T-cell (primary cell): Measurements from ENCODE around the gene MYRIP. TPM values are rescaled to one million over a fixed set of nuclear protein-coding genes. Genes with fewer than 3 reads are reported as not detected.

Experiments
- ATAC-seq, 4 experiments: fragments of 200-7000 bp in 3 of 4; fragments of 150-1000 bp in 1 of 4; cut with Tn5 transposase; replicated peaks in 1 of 4; 1 replicate in 3 of 4; 2 replicates in 1 of 4; pipeline ENCODE4 v1.10.0; 2021; ENCODE audit warnings: moderate library complexity in 3 of 4, mild to moderate bottlenecking in 2 of 4, moderate number of reproducible peaks in 1 of 4
- CTCF ChIA-PET, 2 donors: fragments of 300-600 bp; sonication (Branson Sonifier 250); formaldehyde crosslinking; loops; one replicate each; lab custom pipeline; 2022; ENCODE audit warnings: antibody characterized with exemption in 2 of 2; lab: Charles Lee
- POLR2A ChIA-PET, 2 donors: fragments of 300-600 bp; sonication (Branson Sonifier 250); formaldehyde crosslinking; loops; one replicate each; lab custom pipeline; 2022; ENCODE audit warnings: antibody characterized with exemption in 2 of 2; lab: Charles Lee
- DNase-seq, 35 experiments: peaks; one replicate each; pipeline versions ENCODE4 v3.0.0 to v3.0.0-alpha.2; 2013 to 2023
- H3K27ac ChIP-seq: one replicate; pipeline ENCODE4 v1.5.1; 2013; ENCODE audit warnings: low read length
- H3K27me3 ChIP-seq, 2 experiments: replicated peaks in 1 of 2; 1 replicate in 1 of 2; 2 replicates in 1 of 2; pipeline versions ENCODE4 v1.6.1 to v1.7.0; 2013; ENCODE audit warnings: low read length in 1 of 2, mixed read lengths in 1 of 2; ENCODE audit not compliant: control insufficient read depth in 2 of 2, insufficient read depth in 2 of 2; ENCODE audit errors: extremely low read depth in 1 of 2
- H3K36me3 ChIP-seq, 2 donors: 1 replicate in 1 of 2; 2 replicates in 1 of 2; pipeline versions ENCODE4 v1.6.1 to v1.7.0; 2013; ENCODE audit warnings: low read length in 1 of 2; ENCODE audit not compliant: control insufficient read depth in 2 of 2, insufficient read depth in 1 of 2; ENCODE audit errors: extremely low read depth in 1 of 2
- H3K4me1 ChIP-seq, 2 experiments: 1 replicate in 1 of 2; 2 replicates in 1 of 2; pipeline versions ENCODE4 v1.6.1 to v1.7.0; 2013; ENCODE audit warnings: low read length in 2 of 2, mixed read lengths in 1 of 2; ENCODE audit not compliant: insufficient read depth in 2 of 2, control insufficient read depth in 1 of 2; ENCODE audit errors: extremely low read depth in 1 of 2
- H3K4me3 ChIP-seq, 2 donors: 1 replicate in 1 of 2; 2 replicates in 1 of 2; pipeline versions ENCODE4 v1.5.1 to v1.7.0; 2013; ENCODE audit warnings: mild to moderate bottlenecking in 2 of 2, low read length in 1 of 2, moderate library complexity in 1 of 2; ENCODE audit not compliant: control insufficient read depth in 1 of 2; ENCODE audit errors: extremely low read depth in 1 of 2
- H3K9me3 ChIP-seq: 2 replicates; pipeline ENCODE4 v1.7.0; 2013
- H3K27ac Mint-ChIP-seq, 2 donors: one replicate each; pipeline ENCODE4 v1.8.0; 2020 to 2021; ENCODE audit warnings: mild to moderate bottlenecking in 2 of 2, mixed read lengths in 2 of 2
- H3K27me3 Mint-ChIP-seq, 2 donors: one replicate each; pipeline ENCODE4 v1.8.0; 2021 to 2022; ENCODE audit warnings: mixed read lengths in 2 of 2
- H3K36me3 Mint-ChIP-seq: one replicate; pipeline ENCODE4 v1.8.0; 2021; ENCODE audit warnings: mixed read lengths
- H3K4me1 Mint-ChIP-seq, 3 donors: one replicate each; pipeline ENCODE4 v1.8.0; 2020 to 2022; ENCODE audit warnings: mixed read lengths in 3 of 3, mild to moderate bottlenecking in 1 of 3
- H3K4me3 Mint-ChIP-seq, 3 donors: one replicate each; pipeline ENCODE4 v1.8.0; 2020 to 2022; ENCODE audit warnings: mild to moderate bottlenecking in 3 of 3, mixed read lengths in 3 of 3, moderate library complexity in 3 of 3
- H3K9me3 Mint-ChIP-seq, 3 donors: one replicate each; pipeline ENCODE4 v1.8.0; 2020 to 2022; ENCODE audit warnings: mixed read lengths in 3 of 3
- WGBS: methylation state at CpG from one replicate; pipeline ENCODE4 v1.1.5; 2013; ENCODE audit warnings: missing lambda C conversion rate; ENCODE audit not compliant: insufficient coverage; 5-methylcytosine and 5-hydroxymethylcytosine counted together
- total RNA-seq, 35 experiments: library from RNA in 6 of 35; stranded (reverse) in 6 of 35; fragments of 120-200 nt in 1 of 35; gene quantifications; one replicate each; pipeline versions ENCODE4 v1.2.1 to v1.2.4 and lab custom pipeline; 2013 to 2026

The MYRIP gene
- total RNA-seq, 5 donors from 2014 or later (not counting 1 experiment from before 2014, with no cell fraction given), result not detected

- peaks cover 0 to under 1% of the 10 kb centered on the region in 2 experiments for H3K27me3 ChIP-seq
- no peaks in the 10 kb centered on the region for H3K36me3 ChIP-seq
- H3K9me3 ChIP-seq, result no peaks in the 10 kb centered on the region
- H3K27ac ChIP-seq, result no peak overlapping the region
- H3K4me1 ChIP-seq, result no peaks in the 10 kb centered on the region
- no peak for DNase-seq
- ChIA-PET CTCF (interaction anchor here in 1 of 2 donors (0.6 kb wide), 1 partner anchor 1632 kb away, joined by 3 read pairs; no protein-coding TSS in a partner anchor), POLR2A (no interaction called here)
- 70% methylated on average over 2 of the region's 5 CpGs for WGBS
- H3K4me3 Mint-ChIP-seq, result no peak overlapping the region
- no peaks in the 10 kb centered on the region for H3K36me3 Mint-ChIP-seq
- no peak overlapping the region for H3K27ac Mint-ChIP-seq
- no peaks in the 10 kb centered on the region for H3K4me1 Mint-ChIP-seq
- H3K9me3 Mint-ChIP-seq, result peaks cover 3 to 13% (median 11%) of the 10 kb centered on the region in 3 donors
- H3K27me3 Mint-ChIP-seq, result peaks cover 4 to 6% of the 10 kb centered on the region in 2 donors
- ATAC-seq, result no peak
- no peak overlapping the region for H3K4me3 ChIP-seq
Observed at GRCh38 chr3:40137591-40138295, 328.3 kb downstream of the MYRIP start.

GRCh38 chr3:40143283-40144090 lies 334.1 kb downstream of the MYRIP start:
- H3K27me3 Mint-ChIP-seq, result peaks cover 15 to 25% of the 10 kb centered on the region in 2 donors

GRCh38 chr3:40148827-40149226 lies 339.4 kb downstream of the MYRIP start:
- DNase-seq (no peak), ATAC-seq (no peak)
- no peaks in the 10 kb centered on the region for H3K4me1 ChIP-seq
- H3K36me3 ChIP-seq, result no peaks in the 10 kb centered on the region
- Mint-ChIP-seq H3K4me1 (no peaks in the 10 kb centered on the region), H3K27ac (no peak overlapping the region), H3K9me3 (peaks cover 0 to 4% (median 0%) of the 10 kb centered on the region in 3 donors), H3K36me3 (no peaks in the 10 kb centered on the region), H3K27me3 (peaks cover 8 to 18% of the 10 kb centered on the region in 2 donors), H3K4me3 (no peak overlapping the region)
- peaks cover 2 to 7% of the 10 kb centered on the region in 2 experiments for H3K27me3 ChIP-seq
- ChIA-PET POLR2A (no interaction called here), CTCF (no interaction called here)
- no CpG with 5 or more reads among the region's 2 CpGs for WGBS
- no peaks in the 10 kb centered on the region for H3K9me3 ChIP-seq
- no peak overlapping the region for H3K4me3 ChIP-seq
- H3K27ac ChIP-seq, result no peak overlapping the region

More at GRCh38 chr3:40143283-40144090, 334.1 kb downstream of the MYRIP start:
- ATAC-seq, result no peak
- Histone ChIP-seq H3K4me1 (no peaks in the 10 kb centered on the region), H3K9me3 (no peaks in the 10 kb centered on the region), H3K36me3 (no peaks in the 10 kb centered on the region), H3K4me3 (no peak overlapping the region), H3K27ac (no peak overlapping the region), H3K27me3 (peaks cover 2 to 5% of the 10 kb centered on the region in 2 experiments)
- Mint-ChIP-seq H3K36me3 (no peaks in the 10 kb centered on the region), H3K9me3 (peaks cover 2 to 7% (median 5%) of the 10 kb centered on the region in 3 donors), H3K27ac (no peak overlapping the region), H3K4me3 (no peak overlapping the region), H3K4me1 (no peaks in the 10 kb centered on the region)
- DNase-seq, result no peak
- ChIA-PET POLR2A (no interaction called here), CTCF (no interaction called here)
- WGBS, result 79% methylated on average over 2 of the region's 10 CpGs

GRCh38 chr3:40152482-40153133 lies 343.2 kb downstream of the MYRIP start:
- Mint-ChIP-seq H3K36me3 (no peaks in the 10 kb centered on the region), H3K9me3 (peaks cover 0 to 4% (median 0%) of the 10 kb centered on the region in 3 donors), H3K4me1 (no peaks in the 10 kb centered on the region), H3K4me3 (no peak overlapping the region), H3K27ac (no peak overlapping the region), H3K27me3 (peaks cover 0 to 4% of the 10 kb centered on the region in 2 donors)
- Histone ChIP-seq H3K4me3 (no peak overlapping the region), H3K36me3 (no peaks in the 10 kb centered on the region), H3K9me3 (no peaks in the 10 kb centered on the region), H3K27me3 (peaks cover 0 to 2% of the 10 kb centered on the region in 2 experiments), H3K4me1 (no peaks in the 10 kb centered on the region), H3K27ac (no peak overlapping the region)
- ATAC-seq (no peak), DNase-seq (no peak)
- WGBS, result no CpG with 5 or more reads among the region's 1 CpG
- ChIA-PET POLR2A (no interaction called here), CTCF (interaction anchor here (0.5 to 1.1 kb wide), 3 partner anchors 14 to 422 kb away, joined by 3 to 4 read pairs (median 3); no protein-coding TSS in a partner anchor)

GRCh38 chr3:40160933-40161332 lies 351.5 kb downstream of the MYRIP start:
- POLR2A ChIA-PET, result no interaction called here
- WGBS, result no CpG with 5 or more reads among the region's 6 CpGs
- CTCF ChIA-PET, result no interaction called here

GRCh38 chr3:40162616-40163015 lies 353.2 kb downstream of the MYRIP start:
- Mint-ChIP-seq H3K27me3 (peaks cover 14% of the 10 kb centered on the region in 2 donors), H3K9me3 (peaks cover 9 to 15% (median 11%) of the 10 kb centered on the region in 3 donors), H3K4me3 (no peak overlapping the region), H3K4me1 (no peaks in the 10 kb centered on the region), H3K27ac (no peak overlapping the region), H3K36me3 (no peaks in the 10 kb centered on the region)
- Histone ChIP-seq H3K27ac (no peak overlapping the region), H3K4me3 (no peak overlapping the region), H3K27me3 (peaks cover 0 to 8% of the 10 kb centered on the region in 2 experiments), H3K4me1 (no peaks in the 10 kb centered on the region), H3K36me3 (no peaks in the 10 kb centered on the region), H3K9me3 (no peaks in the 10 kb centered on the region)
- ChIA-PET POLR2A (no interaction called here), CTCF (no interaction called here)
- no peak for DNase-seq
- ATAC-seq, result no peak

More at GRCh38 chr3:40160933-40161332, 351.5 kb downstream of the MYRIP start:
- Histone ChIP-seq H3K4me1 (no peaks in the 10 kb centered on the region), H3K9me3 (no peaks in the 10 kb centered on the region), H3K27me3 (peaks cover 0 to 3% of the 10 kb centered on the region in 2 experiments), H3K4me3 (no peak overlapping the region), H3K27ac (no peak overlapping the region), H3K36me3 (no peaks in the 10 kb centered on the region)
- H3K27me3 Mint-ChIP-seq, result peaks cover 11 to 14% of the 10 kb centered on the region in 2 donors
- no peaks in the 10 kb centered on the region for H3K36me3 Mint-ChIP-seq
- H3K27ac Mint-ChIP-seq, result no peak overlapping the region
- peaks cover 9 to 15% (median 11%) of the 10 kb centered on the region in 3 donors for H3K9me3 Mint-ChIP-seq
- H3K4me3 Mint-ChIP-seq, result no peak overlapping the region
- no peaks in the 10 kb centered on the region for H3K4me1 Mint-ChIP-seq
- no peak for DNase-seq
- no peak for ATAC-seq
